HG02840 (cell line): ENCODE measurements around the gene LIMCH1.
"Not testable (repeated sequence)": the region's sequence is repeated elsewhere in the genome, so short reads cannot be mapped to it uniquely, and the experiment has no call there.

Experiments used
- ATAC-seq: cut with Tn5 transposase; IDR thresholded peaks from one replicate; pipeline ENCODE4 v1.9.1; 2021; ENCODE audit warnings: mild to moderate bottlenecking, moderate library complexity, moderate number of reproducible peaks; ENCODE audit not compliant: unreplicated experiment, low FRiP score

LIMCH1 gene

GRCh38 chr4:41538017-41538733, at the start of gene LIMCH1:
LIMCH1 (plus strand) TSS chr4:41538157; CDS start chr4:41605996, 67,839 bp downstream.
- ATAC-seq, result no peak

- ATAC-seq, result not testable (repeated sequence)
Measured at GRCh38 chr4:41491081-41491576, 46.8 kb upstream of the LIMCH1 start.

DNA sequence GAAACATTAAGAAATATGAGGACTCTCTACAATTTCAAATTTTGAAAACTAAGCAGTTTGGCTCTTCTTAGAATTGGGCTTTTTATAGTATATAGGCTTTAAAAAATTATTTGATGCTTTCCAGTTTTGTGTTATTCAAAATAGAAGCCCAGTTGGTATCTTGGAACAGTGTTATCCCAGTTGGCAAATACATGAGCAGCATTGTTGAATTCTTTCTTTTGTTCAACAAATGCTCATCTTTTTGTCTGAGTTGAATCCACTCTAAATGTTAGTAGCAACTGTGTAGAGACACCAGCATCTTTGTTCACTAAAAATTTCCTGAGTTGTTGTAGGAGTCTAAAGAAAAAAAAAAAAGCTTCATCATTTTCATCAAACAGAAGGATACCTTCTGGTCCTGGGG, 41.0 kb upstream of the LIMCH1 start:
- ATAC-seq, result no peak

DNA sequence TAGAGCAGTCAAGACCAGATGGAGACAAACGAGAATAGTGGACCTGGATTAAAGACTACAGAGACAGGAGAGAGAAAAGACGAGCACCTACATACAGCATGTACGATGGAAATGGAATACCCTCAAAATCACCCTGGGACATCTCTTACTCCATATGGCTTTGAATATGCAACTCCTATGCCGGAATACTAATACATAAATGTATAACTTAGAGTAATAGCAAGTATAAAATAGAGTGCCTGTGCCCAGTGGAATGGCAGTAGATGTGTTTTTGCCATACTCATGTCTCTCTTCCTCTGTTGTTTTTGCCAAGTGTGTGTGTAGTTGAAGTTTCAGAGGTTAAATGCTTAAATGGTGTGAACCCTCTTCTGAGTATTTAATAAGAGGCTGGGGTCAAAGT, 39.8 kb upstream of the LIMCH1 start:
- ATAC-seq, result no peak

- ATAC-seq, result no peak
Measured at GRCh38 chr4:41504167-41504818, 33.7 kb upstream of the LIMCH1 start.

- ATAC-seq, result no peak
Measured at GRCh38 chr4:41505161-41505661, 32.7 kb upstream of the LIMCH1 start.

DNA sequence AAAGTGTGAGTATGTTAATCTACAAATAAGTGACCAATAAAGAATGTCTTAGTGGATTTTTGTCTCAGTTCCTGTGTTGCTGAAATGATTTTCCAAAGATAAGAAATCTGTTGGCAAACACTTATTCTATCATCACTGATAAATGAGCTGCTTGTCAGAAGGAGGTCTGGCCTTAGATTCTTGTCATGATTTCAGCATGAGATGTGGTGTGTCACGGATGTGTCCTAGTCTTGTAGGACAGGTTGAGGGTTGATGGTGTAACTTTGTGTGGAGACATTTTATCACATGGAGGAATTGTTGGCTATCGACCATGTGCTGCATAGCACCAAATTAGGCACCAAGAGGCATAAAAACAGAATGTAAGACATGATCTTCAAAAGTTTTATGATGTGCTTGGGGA, 31.8 kb upstream of the LIMCH1 start:
- ATAC-seq, result no peak

DNA sequence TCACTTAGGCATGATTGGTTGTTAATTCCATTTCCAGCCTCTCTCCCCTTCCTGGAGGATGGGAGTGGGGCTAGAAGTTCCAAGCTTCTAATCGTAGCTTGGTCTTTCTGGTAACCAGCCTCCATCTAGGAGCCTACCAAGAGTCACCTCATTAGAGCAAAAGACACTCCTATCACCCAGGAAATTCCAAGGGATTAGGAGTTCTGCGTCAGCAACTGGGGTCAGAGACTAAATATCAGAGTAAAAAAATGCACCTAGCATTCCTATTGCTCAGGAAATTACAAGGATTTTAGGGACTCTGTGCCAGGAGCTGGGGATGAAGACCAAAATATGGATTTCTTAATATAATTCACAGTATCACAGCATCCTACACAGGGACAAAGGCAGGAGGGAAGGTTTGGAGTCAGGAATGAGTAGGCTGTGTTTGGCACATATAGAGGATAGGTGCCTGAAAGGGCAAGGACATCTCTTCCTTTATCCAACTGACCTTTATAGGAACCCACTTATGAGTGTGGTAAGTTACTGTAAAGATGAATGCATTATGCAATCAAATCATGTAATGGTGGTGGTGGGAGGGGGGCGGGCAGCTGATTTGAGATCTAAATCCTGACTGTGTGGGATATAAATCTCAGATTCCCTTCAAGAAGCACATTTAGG, 30.5 kb upstream of the LIMCH1 start:
- no peak for ATAC-seq

DNA sequence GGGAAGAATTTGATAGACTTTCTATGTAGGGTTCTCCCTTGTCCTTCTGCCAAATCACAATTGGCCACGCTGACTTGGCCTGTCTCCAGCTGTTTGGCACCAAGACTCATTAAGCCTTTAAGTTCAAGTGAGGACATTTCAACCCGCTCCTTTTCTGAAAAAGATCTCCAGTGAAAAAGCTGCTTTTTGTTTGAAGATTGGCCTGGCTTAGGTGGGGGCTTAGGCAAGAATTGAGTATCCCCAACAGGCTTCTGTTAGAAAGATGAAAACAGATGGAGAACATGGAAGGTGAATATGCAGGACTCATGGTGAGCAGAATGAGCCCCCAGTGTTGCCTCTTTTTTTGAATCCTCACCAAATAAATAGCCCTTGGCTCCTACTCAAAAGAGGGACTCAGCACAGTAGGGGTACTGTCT, 28.5 kb upstream of the LIMCH1 start:
- ATAC-seq, result no peak

GRCh38 chr4:41510179-41510578, 27.8 kb upstream of the LIMCH1 start:
- ATAC-seq, result no peak

- ATAC-seq, result no peak
Measured at GRCh38 chr4:41512136-41512535, 25.8 kb upstream of the LIMCH1 start.

DNA sequence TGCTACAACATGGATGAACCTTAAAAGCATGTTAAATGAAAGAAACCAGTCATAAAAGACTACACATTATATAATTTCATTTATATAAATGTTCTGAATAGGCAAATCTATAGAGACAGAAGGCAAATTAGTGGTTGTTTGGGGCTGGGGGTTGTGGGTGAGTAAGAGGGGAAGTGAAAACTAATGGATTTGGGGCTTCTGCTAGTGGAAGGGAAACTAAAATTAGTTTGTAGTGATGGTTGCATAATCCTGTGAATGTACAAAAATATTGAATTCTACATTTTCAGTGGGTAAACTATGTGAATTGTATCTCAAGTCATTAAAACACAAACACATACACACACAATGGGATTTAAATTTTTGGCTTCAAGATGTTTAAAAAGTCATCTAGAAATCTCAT, 25.4 kb upstream of the LIMCH1 start:
- no peak for ATAC-seq

DNA sequence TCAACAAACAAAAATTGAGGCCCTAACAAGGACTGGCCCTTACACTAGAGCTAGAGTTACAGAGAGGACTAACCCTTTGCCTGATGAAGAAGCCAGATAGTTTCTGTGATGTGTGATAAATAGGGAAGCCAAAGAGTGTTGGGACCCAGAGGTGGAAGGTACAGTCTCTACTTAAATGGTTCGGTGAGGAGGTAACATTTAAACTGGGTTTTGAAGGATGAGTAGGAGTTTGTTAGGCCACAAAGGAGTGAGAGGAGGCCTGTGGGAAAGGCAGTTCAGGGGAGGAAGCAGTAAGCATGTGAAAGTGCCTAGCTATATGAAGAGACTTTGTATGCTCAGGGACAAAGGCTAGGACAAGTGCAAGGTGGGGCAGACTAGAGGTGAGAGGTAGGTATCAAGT, 23.8 kb upstream of the LIMCH1 start:
- ATAC-seq, result no peak

DNA sequence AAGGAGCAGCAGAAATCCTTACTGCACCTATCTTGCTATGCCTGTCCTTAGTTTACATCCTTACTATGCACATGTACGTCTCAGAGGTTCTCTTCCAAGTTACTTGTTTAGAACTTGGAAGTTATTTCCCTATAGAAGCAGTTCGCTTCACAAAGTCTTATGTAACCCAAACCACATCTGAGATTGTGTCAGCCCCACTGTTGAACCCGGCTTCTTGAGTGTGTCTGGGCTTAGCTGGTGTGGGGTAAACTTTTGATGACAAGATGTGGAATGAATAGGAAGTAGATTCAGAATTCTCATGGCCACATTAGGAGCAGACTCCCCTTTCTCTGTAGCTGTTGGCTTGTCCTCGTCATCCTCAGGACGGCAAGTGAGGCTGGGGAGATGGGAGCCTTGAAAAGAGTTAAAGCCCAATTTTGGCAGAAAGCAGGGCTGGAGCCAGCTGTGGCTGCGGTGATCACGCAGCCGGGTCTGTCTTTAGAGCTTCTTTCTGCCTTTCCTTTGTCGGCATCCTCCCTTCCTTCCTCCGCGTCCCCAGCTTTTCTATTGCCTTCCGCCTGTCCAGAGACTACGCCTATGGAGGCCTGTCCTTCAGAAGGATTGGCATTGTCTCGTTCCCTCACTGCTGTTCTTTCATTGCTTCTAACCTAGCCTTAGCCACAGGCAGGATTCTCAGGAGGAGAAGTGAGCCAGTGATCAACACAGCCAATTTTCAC, 23.0 kb upstream of the LIMCH1 start:
- no peak for ATAC-seq

DNA sequence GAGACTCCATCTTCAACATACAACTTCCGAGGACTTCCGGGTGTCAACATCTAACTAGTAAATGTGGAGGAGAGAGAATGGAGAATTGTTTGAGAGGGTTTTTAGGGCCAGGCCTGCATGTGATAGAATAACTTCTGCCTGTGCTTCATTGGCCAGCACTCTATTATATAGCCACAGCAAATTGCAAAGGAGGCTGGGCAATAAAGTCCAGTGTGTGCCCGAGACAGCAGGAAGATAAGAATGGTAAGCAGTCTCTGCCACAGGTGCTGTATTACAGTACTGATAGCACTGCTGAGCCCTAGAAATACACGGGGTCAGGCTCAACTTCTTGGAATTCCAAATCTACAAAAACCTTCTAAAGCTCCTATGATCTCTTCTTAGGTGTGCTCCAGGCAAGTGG, 20.8 kb upstream of the LIMCH1 start:
- no peak for ATAC-seq

DNA sequence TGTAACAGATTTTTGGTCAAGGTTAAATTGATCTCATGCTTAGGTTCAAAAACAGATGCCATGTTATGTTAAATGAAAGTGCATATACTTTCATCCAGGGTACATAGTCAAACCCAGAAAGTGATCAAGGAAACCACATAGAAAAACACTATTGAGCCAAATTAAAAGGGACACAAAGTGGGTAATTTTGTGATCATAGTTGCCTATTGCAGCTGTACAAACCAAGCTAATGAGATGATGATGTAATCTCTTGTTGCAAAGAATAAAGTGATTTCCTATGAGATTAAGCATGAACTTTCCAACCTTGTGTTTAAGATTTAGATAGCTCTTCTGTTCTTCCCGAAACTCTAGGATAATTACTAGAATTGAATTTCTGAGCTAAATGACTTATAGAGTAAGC, 20.2 kb upstream of the LIMCH1 start:
- ATAC-seq, result no peak

DNA sequence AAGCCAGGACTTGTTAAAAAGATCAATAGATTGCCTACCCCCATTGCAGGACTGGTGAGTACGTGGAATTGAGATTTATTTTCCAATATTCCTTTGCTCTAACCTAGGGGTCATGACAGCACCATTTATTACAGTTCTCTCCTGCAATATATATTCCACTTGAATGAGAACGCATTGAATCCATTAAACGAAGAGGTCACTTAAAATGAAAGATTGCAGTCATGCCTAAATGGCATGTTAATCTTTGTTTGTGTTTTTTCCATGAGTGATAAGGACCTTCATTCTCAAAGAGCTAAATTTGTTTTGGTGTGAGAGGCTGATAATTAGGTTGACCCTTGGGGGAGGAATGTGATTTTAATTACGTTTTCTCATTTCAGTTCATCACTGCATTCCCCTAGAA, 13.5 kb upstream of the LIMCH1 start:
- no peak for ATAC-seq

DNA sequence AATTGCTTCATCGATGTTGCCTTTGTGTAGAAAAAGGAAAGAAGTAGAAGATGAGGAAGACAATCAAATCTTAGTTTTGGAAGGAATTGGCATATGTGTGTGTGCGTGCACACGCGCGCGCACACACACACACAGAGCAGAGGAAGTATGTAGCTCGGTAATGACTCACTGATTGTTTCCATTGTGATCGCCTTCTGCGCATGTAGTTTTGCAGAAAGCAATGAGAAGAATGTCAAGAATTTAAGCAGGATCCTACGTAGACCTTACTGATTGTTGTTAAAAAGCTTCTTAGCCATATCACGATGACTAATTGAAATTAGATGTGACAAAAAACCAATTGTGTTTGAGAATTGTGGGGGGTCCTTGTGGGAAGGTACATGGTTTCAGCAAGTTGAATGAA, 12.8 kb upstream of the LIMCH1 start:
- ATAC-seq, result no peak

GRCh38 chr4:41526628-41527027, 11.3 kb upstream of the LIMCH1 start:
- ATAC-seq, result no peak

GRCh38 chr4:41528512-41529205, 9.3 kb upstream of the LIMCH1 start:
- ATAC-seq, result no peak
